HL-60/S4 (cell line): ENCODE results near the gene OR4D6.
"Not testable (repeated sequence)": the region's sequence is repeated elsewhere in the genome, so short reads cannot be mapped to it uniquely, and the experiment has no call there.

Experiments
- in situ Hi-C: fragments of 300-500 bp; cut with MboI; formaldehyde crosslinking; loops from 2 replicates; pipeline ENCODE4 v1.14.3; 2022; ENCODE audit warnings: low sequenced_read_pairs

OR4D6 gene

GRCh38 chr11:59456661-59457060 is at the start of gene OR4D6:
OR4D6 (plus strand) TSS chr11:59456961; CDS start chr11:59456961, 0 bp downstream.
- in situ Hi-C loops: no loop called here

- in situ Hi-C loops: no loop called here
Observed at GRCh38 chr11:59413646-59414045, 43.1 kb upstream of the OR4D6 start.

- in situ Hi-C loops: no loop called here
Observed at GRCh38 chr11:59415111-59415510, 41.6 kb upstream of the OR4D6 start.

GRCh38 chr11:59416613-59417012 is 40.1 kb upstream of the OR4D6 start:
- in situ Hi-C loops: no loop called here

- in situ Hi-C loops: no loop called here
Observed at GRCh38 chr11:59417023-59417422, 39.7 kb upstream of the OR4D6 start.

- in situ Hi-C loops: no loop called here
Observed at GRCh38 chr11:59418156-59418555, 38.6 kb upstream of the OR4D6 start.

- in situ Hi-C loops: loop anchor here (10.0 kb wide), 1 partner anchor 259 kb away; no protein-coding TSS in a partner anchor
Observed at GRCh38 chr11:59423835-59424234, 32.9 kb upstream of the OR4D6 start.

GRCh38 chr11:59425131-59425530 is 31.6 kb upstream of the OR4D6 start:
- in situ Hi-C loops: loop anchor here (10.0 kb wide), 1 partner anchor 260 kb away; no protein-coding TSS in a partner anchor

- in situ Hi-C loops: loop anchor here (10.0 kb wide), 1 partner anchor 262 kb away; no protein-coding TSS in a partner anchor
Observed at GRCh38 chr11:59426361-59427067, 30.2 kb upstream of the OR4D6 start, which contains the start of gene OR5A2. OR5A2 (minus strand) TSS chr11:59426413; CDS start chr11:59422953, 3,460 bp downstream.

- in situ Hi-C loops: loop anchor here (10.0 kb wide), 1 partner anchor 262 kb away; no protein-coding TSS in a partner anchor
Observed at GRCh38 chr11:59427068-59427382, 29.7 kb upstream of the OR4D6 start.

- in situ Hi-C loops: loop anchor here (10.0 kb wide), 1 partner anchor 265 kb away; no protein-coding TSS in a partner anchor
Observed at GRCh38 chr11:59429924-59430516, 26.7 kb upstream of the OR4D6 start.

GRCh38 chr11:59436169-59436568 is 20.6 kb upstream of the OR4D6 start, which contains the start of gene OR5A1:
OR5A1 (plus strand) TSS chr11:59436469; CDS start chr11:59443169, 6,700 bp downstream.
- in situ Hi-C loops: no loop called here

GRCh38 chr11:59437770-59438169 is 19.0 kb upstream of the OR4D6 start:
- in situ Hi-C loops: no loop called here

GRCh38 chr11:59445624-59446023 is 11.1 kb upstream of the OR4D6 start:
- in situ Hi-C loops: not testable (repeated sequence)

GRCh38 chr11:59448484-59448883 is 8.3 kb upstream of the OR4D6 start:
- in situ Hi-C loops: no loop called here

GRCh38 chr11:59459916-59460315 is 3.2 kb downstream of the OR4D6 start:
- in situ Hi-C loops: no loop called here

- in situ Hi-C loops: no loop called here
Observed at GRCh38 chr11:59463190-59463641, 6.5 kb downstream of the OR4D6 start.

GRCh38 chr11:59473015-59473414 is 16.3 kb downstream of the OR4D6 start, which contains the start of gene OR4D10:
OR4D10 (plus strand) TSS chr11:59473315; CDS start chr11:59477430, 4,115 bp downstream.
- in situ Hi-C loops: no loop called here

- in situ Hi-C loops: no loop called here
Observed at GRCh38 chr11:59475176-59475575, 18.4 kb downstream of the OR4D6 start.

GRCh38 chr11:59479906-59480305 is 23.1 kb downstream of the OR4D6 start:
- in situ Hi-C loops: no loop called here

GRCh38 chr11:59480359-59480758 is 23.6 kb downstream of the OR4D6 start:
- in situ Hi-C loops: no loop called here

- in situ Hi-C loops: no loop called here
Observed at GRCh38 chr11:59501931-59502330, 45.2 kb downstream of the OR4D6 start.
